Central memory CD4-positive, alpha-beta T cell (primary cell): ENCODE measurements around the gene PIK3CA.
"Not testable (repeated sequence)": the region's sequence is repeated elsewhere in the genome, so short reads cannot be mapped to it uniquely, and the experiment has no call there.

Experiments
- DNase-seq: peaks from one replicate; pipeline ENCODE4 v3.0.0; 2022

Gene PIK3CA

GRCh38 chr3:179200790-179201189, 52.6 kb downstream of the PIK3CA start:
- DNase-seq, result no peak

GRCh38 chr3:179215550-179215949, 67.4 kb downstream of the PIK3CA start:
- DNase-seq, result not testable (repeated sequence)

GRCh38 chr3:179218213-179218612, 70.1 kb downstream of the PIK3CA start:
- not testable (repeated sequence) for DNase-seq

- no peak for DNase-seq
Measured at GRCh38 chr3:179223548-179223947, 75.4 kb downstream of the PIK3CA start.

GRCh38 chr3:179224584-179224983, 76.4 kb downstream of the PIK3CA start:
- DNase-seq, result no peak

GRCh38 chr3:179227349-179227748, 79.2 kb downstream of the PIK3CA start:
- no peak for DNase-seq

- DNase-seq, result no peak
Measured at GRCh38 chr3:179229177-179229576, 81.0 kb downstream of the PIK3CA start.

- no peak for DNase-seq
Measured at GRCh38 chr3:179233043-179233442, 84.9 kb downstream of the PIK3CA start.

GRCh38 chr3:179234199-179234598, 86.0 kb downstream of the PIK3CA start:
- DNase-seq, result no peak

GRCh38 chr3:179236669-179237301, 88.6 kb downstream of the PIK3CA start:
- no peak for DNase-seq

- DNase-seq, result not testable (repeated sequence)
Measured at GRCh38 chr3:179240299-179240698, 92.1 kb downstream of the PIK3CA start.

GRCh38 chr3:179242859-179243258, 94.7 kb downstream of the PIK3CA start:
- DNase-seq, result not testable (repeated sequence)

GRCh38 chr3:179244878-179245277, 96.7 kb downstream of the PIK3CA start:
- no peak for DNase-seq

- DNase-seq, result no peak
Measured at GRCh38 chr3:179247289-179248015, 99.3 kb downstream of the PIK3CA start.

GRCh38 chr3:179250803-179251476, 102.8 kb downstream of the PIK3CA start, which contains the start of gene KCNMB3:
KCNMB3 (minus strand) TSS chr3:179251114; CDS start chr3:179250990, 124 bp downstream.
- DNase-seq, result no peak

GRCh38 chr3:179256813-179257212, 108.7 kb downstream of the PIK3CA start:
- no peak for DNase-seq

GRCh38 chr3:179257742-179258141, 109.6 kb downstream of the PIK3CA start:
- DNase-seq, result not testable (repeated sequence)

- no peak for DNase-seq
Measured at GRCh38 chr3:179258820-179259219, 110.7 kb downstream of the PIK3CA start.

GRCh38 chr3:179259959-179260756, 112.0 kb downstream of the PIK3CA start:
- not testable (repeated sequence) for DNase-seq

- DNase-seq, result peak; percentile 55
Measured at GRCh38 chr3:179260949-179261765, 113.0 kb downstream of the PIK3CA start.

GRCh38 chr3:179263134-179263533, 115.0 kb downstream of the PIK3CA start:
- no peak for DNase-seq

- no peak for DNase-seq
Measured at GRCh38 chr3:179264449-179264848, 116.3 kb downstream of the PIK3CA start.
